BE2C (cell line): Measurements from ENCODE around the gene PDCL3.

Source experiments
- DNase-seq: peaks from one replicate; pipeline ENCODE4 v3.0.0-alpha.2; 2020
- H3K27me3 ChIP-seq: fragments of 250-450 bp; sonication (Bioruptor Pico); 2 replicates; pipeline ENCODE4 v1.5.1; 2020; ENCODE audit warnings: mild to moderate bottlenecking
- H3K36me3 ChIP-seq: fragments of 250-450 bp; sonication (Bioruptor Pico); 2 replicates; pipeline ENCODE4 v1.5.1; 2020; ENCODE audit warnings: mild to moderate bottlenecking
- H3K4me1 ChIP-seq: fragments of 250-450 bp; sonication (Bioruptor Pico); 2 replicates; pipeline ENCODE4 v1.5.1; 2020
- H3K4me3 ChIP-seq: 2 replicates; pipeline ENCODE4 v1.5.1; 2011; ENCODE audit warnings: low read depth, low read length
- H3K9me3 ChIP-seq: fragments of 250-450 bp; sonication (Bioruptor Pico); 2 replicates; pipeline ENCODE4 v1.5.1; 2020
- TF ChIP-seq, protein P1 (sequence below): IDR thresholded peaks from 2 replicates; pipeline ENCODE4 v1.5.1; 2012; ENCODE audit warnings: mild to moderate bottlenecking, low read depth, low read length

The PDCL3 gene

GRCh38 chr2:100563407-100564247, 834 bp downstream of the PDCL3 start:
- Histone ChIP-seq H3K9me3 (no peaks in the 10 kb centered on the region), H3K4me1 (no peaks in the 10 kb centered on the region), H3K27me3 (no peaks in the 10 kb centered on the region), H3K36me3 (no peaks in the 10 kb centered on the region), H3K4me3 (peak overlapping the region; percentile 75)
- no peak for DNase-seq
- TF ChIP-seq, protein P1, sequence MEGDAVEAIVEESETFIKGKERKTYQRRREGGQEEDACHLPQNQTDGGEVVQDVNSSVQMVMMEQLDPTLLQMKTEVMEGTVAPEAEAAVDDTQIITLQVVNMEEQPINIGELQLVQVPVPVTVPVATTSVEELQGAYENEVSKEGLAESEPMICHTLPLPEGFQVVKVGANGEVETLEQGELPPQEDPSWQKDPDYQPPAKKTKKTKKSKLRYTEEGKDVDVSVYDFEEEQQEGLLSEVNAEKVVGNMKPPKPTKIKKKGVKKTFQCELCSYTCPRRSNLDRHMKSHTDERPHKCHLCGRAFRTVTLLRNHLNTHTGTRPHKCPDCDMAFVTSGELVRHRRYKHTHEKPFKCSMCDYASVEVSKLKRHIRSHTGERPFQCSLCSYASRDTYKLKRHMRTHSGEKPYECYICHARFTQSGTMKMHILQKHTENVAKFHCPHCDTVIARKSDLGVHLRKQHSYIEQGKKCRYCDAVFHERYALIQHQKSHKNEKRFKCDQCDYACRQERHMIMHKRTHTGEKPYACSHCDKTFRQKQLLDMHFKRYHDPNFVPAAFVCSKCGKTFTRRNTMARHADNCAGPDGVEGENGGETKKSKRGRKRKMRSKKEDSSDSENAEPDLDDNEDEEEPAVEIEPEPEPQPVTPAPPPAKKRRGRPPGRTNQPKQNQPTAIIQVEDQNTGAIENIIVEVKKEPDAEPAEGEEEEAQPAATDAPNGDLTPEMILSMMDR: no peak

DNA sequence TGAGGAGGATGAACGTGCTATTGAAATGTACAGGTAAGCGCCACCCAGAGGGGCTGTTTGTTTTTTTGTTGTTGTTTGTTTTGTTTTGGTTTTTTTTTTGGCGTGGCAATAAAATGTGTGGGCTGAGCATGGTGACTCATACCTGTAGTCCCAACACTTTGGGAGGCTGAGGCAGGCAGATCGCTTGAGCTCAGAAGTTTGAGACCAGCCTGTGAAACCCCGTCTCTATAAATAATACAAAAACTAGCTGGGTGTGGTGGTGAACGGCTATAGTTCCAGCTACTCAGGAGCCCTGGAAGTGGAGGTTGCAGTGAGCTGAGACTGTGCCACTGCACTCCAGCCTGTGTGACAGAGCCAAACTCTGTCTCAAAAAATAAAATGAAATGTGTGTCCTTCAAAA, 6.2 kb downstream of the PDCL3 start:
- no peaks in the 10 kb centered on the region; the same call in 1 of the 2 replicates for H3K36me3 ChIP-seq

DNA sequence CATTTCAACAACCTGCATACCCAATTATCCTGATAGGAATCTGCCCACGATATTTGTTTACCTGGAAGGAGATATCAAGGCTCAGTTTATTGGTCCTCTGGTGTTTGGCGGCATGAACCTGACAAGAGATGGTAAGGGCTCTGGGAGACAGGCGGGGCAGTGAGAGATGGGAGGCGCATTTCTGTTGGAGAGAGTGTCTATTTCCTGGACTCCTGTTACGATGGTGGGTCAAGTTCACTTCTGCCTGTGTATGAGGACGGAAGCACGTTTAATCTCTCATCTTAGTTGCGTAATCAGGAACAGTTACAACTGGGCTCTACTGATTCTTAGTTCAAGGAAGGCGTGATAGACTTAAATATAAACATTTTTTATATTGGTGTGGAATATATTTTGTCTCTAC, 8.9 kb downstream of the PDCL3 start:
- H3K36me3 ChIP-seq: no peaks in the 10 kb centered on the region; the same call in 1 of the 2 replicates
- no peak overlapping the region for H3K4me3 ChIP-seq
- H3K9me3 ChIP-seq: no peaks in the 10 kb centered on the region
- no peaks in the 10 kb centered on the region for H3K4me1 ChIP-seq
- TF ChIP-seq, protein P1: no peak
- H3K27me3 ChIP-seq: no peaks in the 10 kb centered on the region
- no peak for DNase-seq

More for the DNA sequence above, 6.2 kb downstream of the PDCL3 start:
- no peaks in the 10 kb centered on the region for H3K9me3 ChIP-seq
- no peak overlapping the region for H3K4me3 ChIP-seq
- TF ChIP-seq, protein P1: no peak
- DNase-seq: no peak
- H3K4me1 ChIP-seq: no peaks in the 10 kb centered on the region
- no peaks in the 10 kb centered on the region for H3K27me3 ChIP-seq

DNA sequence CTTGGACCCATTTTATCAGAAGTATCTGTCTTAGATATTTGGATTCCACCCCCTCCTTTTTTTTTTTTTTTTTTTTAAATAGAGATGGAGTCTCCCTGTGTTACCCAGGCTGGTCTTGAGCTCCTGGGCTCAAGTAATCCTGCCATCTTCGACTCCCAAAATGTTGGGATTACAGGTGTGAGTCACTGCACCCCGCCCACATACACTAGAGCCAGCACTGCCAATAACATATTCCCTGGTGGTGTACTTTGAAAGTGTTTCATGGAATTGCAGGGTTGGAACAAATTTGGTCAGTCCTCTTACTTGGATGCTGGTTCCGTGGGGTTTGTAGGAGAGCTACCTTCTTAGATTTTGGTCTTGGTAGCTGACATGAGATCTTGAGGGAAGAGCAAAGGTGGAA, 15.0 kb downstream of the PDCL3 start:
- DNase-seq: no peak
- no peaks in the 10 kb centered on the region for H3K9me3 ChIP-seq
- no peaks in the 10 kb centered on the region for H3K27me3 ChIP-seq
- TF ChIP-seq, protein P1: no peak
- no peak overlapping the region for H3K4me3 ChIP-seq
- no peaks in the 10 kb centered on the region for H3K4me1 ChIP-seq
- H3K36me3 ChIP-seq: no peaks in the 10 kb centered on the region

DNA sequence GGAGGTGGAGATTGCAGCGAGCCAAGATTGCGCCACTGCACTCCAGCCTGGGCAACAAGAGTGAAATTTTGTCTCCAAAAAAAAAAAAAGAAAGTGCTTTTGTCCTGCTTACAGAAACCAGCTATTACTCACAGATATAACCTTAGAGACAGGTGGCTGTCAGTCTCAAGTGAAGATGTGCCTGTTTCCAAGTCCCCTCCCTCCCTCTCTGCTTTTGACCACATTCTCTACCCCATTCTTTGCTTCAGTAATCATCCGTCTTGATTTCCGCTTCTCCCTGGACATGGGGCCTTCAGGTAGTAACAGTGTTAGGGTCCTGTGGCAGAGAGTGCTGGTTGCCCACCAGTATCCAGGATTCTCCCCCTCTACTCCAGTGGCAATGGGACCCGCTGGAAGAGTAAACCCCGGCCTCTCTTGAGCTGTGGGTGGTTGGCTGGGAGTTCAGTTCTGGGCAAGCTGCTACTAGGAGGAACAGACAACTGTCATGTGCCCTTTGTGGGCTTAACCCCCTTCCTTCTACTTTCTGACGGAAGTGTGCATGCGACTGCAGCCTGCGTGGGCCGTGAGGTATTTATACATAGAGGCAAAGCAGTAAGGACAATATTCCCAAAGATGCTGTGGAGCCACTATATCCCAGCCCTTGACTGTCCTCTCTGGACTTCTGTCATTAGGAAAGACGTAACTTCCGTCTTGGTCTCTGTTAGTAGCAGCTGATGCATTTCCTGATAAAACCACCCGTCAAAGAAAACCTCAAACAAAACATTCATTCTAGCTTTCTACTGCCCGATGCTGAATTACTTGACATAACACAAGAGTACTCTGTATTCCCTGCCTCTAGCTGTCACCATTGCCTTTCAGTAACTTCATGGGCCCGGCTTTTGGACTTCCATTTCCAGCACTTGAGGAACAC, 17.8 kb downstream of the PDCL3 start:
- H3K27me3 ChIP-seq: no peaks in the 10 kb centered on the region
- TF ChIP-seq, protein P1: no peak
- H3K36me3 ChIP-seq: no peaks in the 10 kb centered on the region
- no peak overlapping the region for H3K4me3 ChIP-seq
- DNase-seq: no peak
- H3K4me1 ChIP-seq: no peaks in the 10 kb centered on the region
- no peaks in the 10 kb centered on the region for H3K9me3 ChIP-seq
